Skeletal muscle cell (primary cell): ENCODE data around the gene CCDC74A.
"Not testable (repeated sequence)": the region's sequence is repeated elsewhere in the genome, so short reads cannot be mapped to it uniquely, and the experiment has no call there.

Source experiments
- DNase-seq: peaks from one replicate; pipeline ENCODE4 v3.0.0-alpha.2; 2010; ENCODE audit warnings: low read depth
- H3K4me3 ChIP-seq: 2 replicates; pipeline ENCODE4 v1.5.1; 2011; ENCODE audit warnings: low read depth, mild to moderate bottlenecking, control low read depth, low read length, moderate library complexity

CCDC74A gene

GRCh38 chr2:131495506-131495905 is 32.2 kb upstream of the CCDC74A start:
- not testable (repeated sequence) for DNase-seq, H3K4me3 ChIP-seq

- DNase-seq, H3K4me3 ChIP-seq: not testable (repeated sequence)
These were observed 29.2 kb upstream of the CCDC74A start for GRCh38 chr2:131498321-131498973.

DNA sequence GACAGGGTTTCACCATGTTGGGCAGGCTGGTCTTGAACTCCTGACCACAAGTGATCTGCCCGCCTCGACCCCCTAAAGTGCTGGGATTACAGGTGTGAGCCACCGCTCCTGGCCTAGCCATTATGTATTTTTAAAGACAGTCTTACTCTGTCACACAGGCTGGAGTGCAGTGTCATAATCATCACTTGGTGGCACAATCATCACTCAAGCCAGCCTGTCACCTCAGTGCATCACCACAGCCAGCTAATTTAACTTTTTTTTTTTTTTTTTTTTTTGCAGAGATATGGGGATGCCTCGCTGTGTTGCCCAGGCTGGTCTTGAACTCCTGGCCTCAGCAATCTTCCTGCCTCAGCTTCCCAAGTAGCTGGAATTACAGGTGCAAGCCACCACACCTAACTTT is 24.1 kb upstream of the CCDC74A start:
- not testable (repeated sequence) for DNase-seq, H3K4me3 ChIP-seq

DNA sequence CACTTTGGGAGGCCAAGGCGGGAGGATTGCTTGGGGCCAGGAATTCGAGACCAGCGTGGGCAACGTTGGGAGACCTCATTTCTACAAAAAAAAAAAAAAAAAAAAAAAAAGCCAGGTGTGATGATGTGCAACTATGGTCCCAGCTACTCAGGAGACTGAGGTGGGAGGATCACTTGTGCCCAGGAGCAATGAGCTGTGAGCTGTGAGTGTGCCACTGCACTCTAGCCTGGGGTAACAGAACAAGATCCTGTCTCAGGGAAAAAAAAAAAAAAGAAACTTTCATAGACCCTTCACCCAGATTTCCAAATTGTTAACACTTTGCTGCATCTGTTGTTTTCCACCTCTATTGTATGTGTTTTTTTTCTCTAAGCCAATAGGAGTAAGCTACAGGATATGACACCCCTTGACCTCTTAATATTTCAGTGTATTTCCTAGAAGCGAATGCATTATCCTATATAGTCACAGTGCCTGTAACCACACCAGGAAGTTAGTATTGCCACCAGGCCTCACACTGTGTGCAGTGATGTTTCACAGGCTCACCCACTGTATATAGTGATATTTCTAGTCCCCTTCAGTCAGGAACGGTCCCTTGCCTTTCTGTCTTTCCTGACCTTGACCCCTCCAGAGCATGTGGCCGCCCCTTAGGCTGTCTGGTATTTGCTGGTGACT is 23.5 kb upstream of the CCDC74A start:
- H3K4me3 ChIP-seq, DNase-seq: not testable (repeated sequence)

DNA sequence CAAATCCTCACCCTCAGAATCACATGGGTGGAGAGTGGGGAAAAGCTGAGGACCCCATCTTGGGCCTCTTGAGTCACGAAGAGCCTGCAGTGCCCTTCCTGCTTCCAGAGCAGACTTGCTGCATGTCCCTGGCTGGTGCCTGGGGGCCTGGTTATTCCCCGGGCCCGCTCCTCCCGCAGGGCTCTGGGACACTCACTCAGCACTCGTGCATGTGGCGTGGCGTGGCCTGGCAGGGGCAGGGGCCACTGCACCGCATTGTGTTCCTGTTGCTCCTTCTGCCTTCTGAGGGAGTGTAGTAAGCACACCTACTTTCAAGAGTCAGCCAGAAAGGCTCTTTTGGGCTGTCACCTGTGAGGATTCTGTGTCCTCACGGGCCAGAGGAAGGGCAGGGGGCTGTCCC is 18.1 kb upstream of the CCDC74A start:
- no peak for DNase-seq
- H3K4me3 ChIP-seq: no peak overlapping the region

DNA sequence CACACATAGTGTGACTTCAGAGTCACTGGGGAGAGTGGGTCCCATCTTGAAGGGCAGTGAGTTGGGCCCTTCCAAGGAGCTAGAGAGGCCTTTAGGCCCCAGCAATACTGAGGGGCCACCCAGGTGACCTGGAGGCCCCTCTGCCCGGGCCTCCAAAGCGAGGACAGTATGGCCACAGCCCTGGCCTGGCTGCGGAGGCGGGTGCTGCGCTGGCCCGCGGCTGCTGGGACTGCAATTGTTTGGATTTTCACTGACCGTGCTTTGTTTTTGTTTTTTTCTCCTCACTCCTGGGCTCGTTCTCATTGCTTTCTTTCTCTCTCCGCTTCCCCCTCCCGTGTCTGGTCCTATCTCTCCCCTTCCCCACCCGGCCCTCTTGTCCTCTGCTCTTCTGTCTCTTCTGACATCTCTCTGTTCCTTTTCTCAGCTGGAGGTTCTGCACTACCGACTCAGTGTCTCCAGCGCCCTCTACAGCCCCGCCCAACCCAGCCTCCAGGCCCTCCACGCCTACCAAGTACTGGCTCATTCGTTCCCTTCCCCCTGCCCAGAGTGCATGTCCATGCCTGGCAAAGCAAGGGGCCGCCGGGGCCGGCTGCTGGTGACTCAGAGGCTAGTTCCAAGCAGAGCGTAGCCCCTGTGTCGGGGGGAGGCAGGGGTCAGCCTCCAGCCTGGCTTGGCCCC is 16.3 kb upstream of the CCDC74A start:
- DNase-seq, H3K4me3 ChIP-seq: not testable (repeated sequence)

GRCh38 chr2:131511969-131512870 is 15.5 kb upstream of the CCDC74A start:
- H3K4me3 ChIP-seq, DNase-seq: not testable (repeated sequence)

DNA sequence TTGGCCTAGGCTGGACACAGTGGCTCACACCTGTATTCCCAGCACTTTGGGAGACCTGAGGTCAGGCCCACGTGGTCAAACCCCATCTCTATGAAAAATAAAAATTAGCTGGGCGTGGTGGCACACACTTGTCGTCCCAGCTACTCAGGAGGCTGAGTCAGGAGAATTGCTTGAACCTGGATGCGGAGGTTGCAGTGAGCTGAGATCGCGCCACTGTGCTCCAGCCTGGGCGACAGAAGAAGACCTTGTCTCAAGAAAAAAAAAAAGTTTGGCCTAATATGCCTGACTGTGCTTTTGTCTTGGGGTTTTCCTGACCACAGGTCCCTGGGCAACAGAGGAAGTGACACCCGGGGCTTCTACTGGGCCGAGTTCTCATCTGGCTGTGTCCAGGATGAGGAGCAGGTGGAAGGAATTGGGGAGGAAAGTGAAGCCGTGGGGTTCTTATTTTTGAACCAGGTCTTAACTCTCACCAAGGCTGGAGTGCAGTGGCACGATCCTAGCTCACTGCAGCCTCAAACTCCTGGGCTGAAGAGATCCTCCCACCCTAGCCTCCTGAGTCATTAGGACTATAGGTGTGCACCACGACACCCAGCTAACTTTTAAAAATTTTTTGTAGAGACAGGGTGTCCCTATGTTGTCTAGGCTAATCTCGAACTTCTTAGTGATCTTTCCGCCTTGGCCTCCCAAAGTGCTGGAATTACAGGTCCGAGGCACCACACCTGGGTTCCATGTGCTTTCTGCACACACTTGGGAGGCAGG is 13.1 kb upstream of the CCDC74A start:
- not testable (repeated sequence) for DNase-seq, H3K4me3 ChIP-seq

DNA sequence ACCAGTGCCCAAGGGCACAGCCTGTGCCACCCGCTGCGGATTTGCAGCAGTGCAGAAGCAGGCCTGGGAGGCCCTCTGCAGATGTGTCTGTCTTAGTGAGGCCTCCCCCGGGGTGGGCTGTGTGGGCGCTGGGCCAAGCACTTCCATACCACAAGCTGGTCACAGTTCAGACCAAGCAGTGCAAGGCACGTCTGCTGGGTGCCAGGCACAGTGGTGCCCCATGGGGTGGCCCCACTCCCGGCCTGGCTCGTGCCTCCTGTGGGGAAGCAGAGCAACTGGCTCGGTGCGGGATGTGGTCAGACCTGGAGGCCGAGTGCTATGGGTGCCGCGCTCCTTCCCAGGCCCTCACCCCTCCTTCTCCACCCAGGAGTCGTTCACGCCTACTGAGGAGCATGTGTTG is 12.5 kb upstream of the CCDC74A start:
- not testable (repeated sequence) for DNase-seq, H3K4me3 ChIP-seq

- DNase-seq: no peak
- no peak overlapping the region for H3K4me3 ChIP-seq
These were observed 11.7 kb upstream of the CCDC74A start for GRCh38 chr2:131516011-131516410.

GRCh38 chr2:131516621-131517020 is 11.1 kb upstream of the CCDC74A start:
- H3K4me3 ChIP-seq, DNase-seq: not testable (repeated sequence)

- no peak overlapping the region for H3K4me3 ChIP-seq
- no peak for DNase-seq
These were observed 10.4 kb upstream of the CCDC74A start for GRCh38 chr2:131517106-131517831.

GRCh38 chr2:131517856-131518255 is 9.8 kb upstream of the CCDC74A start:
- H3K4me3 ChIP-seq, DNase-seq: not testable (repeated sequence)

- not testable (repeated sequence) for H3K4me3 ChIP-seq, DNase-seq
These were observed 9.2 kb upstream of the CCDC74A start for GRCh38 chr2:131518531-131518930.

DNA sequence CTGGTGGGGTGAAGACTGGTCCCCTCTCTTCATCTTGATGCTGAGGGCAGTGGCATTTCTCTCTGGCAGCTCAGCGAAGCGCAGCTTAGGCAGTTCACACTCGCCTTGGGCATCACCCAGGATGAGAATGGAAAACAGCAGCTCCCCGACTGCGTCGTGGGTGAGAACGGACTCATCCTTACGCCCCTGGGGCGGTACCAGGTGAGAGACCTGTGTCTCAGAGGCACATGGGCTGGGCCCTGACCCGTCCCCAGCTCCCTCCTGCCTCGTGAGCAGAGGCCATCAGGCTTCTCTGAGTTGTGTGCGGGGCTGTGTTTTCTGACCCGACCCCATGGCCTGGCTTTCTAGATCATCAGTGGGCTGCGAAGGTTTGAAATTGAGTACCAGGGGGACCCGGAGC is 8.2 kb upstream of the CCDC74A start:
- no peak for DNase-seq
- H3K4me3 ChIP-seq: no peak overlapping the region

GRCh38 chr2:131519871-131520470 is 7.7 kb upstream of the CCDC74A start:
- not testable (repeated sequence) for DNase-seq, H3K4me3 ChIP-seq

- H3K4me3 ChIP-seq: no peak overlapping the region
- no peak for DNase-seq
These were observed 7.2 kb upstream of the CCDC74A start for GRCh38 chr2:131520526-131520925.

GRCh38 chr2:131521524-131521923 is 6.2 kb upstream of the CCDC74A start:
- H3K4me3 ChIP-seq, DNase-seq: not testable (repeated sequence)
